HTR-8/SVneo (cell line): Measurements from ENCODE around the gene ZCCHC2.
A peak's percentile ranks its signal among the peaks of the same experiment; 100 is the strongest.

Source experiments
- DNase-seq: peaks from one replicate; pipeline ENCODE4 v3.0.0; 2011; ENCODE audit warnings: low spot score, mixed read lengths; ENCODE audit not compliant: insufficient read length
- FAIRE-seq: peaks from 2 replicates; lab custom pipeline; 2011; peaks lifted over from hg19 to GRCh38; lab: Jason Lieb, UNC

ZCCHC2 gene

GRCh38 chr18:62506495-62507143, 16.2 kb upstream of the ZCCHC2 start:
- no peak for FAIRE-seq
- DNase-seq, result no peak

GRCh38 chr18:62509779-62510178, 13.0 kb upstream of the ZCCHC2 start:
- no peak for FAIRE-seq
- no peak for DNase-seq

GRCh38 chr18:62510789-62511188, 12.0 kb upstream of the ZCCHC2 start:
- FAIRE-seq (no peak), DNase-seq (no peak)

- FAIRE-seq (no peak), DNase-seq (no peak)
These were observed 10.3 kb upstream of the ZCCHC2 start for GRCh38 chr18:62512532-62512931.

- DNase-seq (no peak), FAIRE-seq (no peak)
These were observed 9.8 kb upstream of the ZCCHC2 start for GRCh38 chr18:62512996-62513395.

- DNase-seq, result no peak
- FAIRE-seq, result no peak
These were observed 8.3 kb upstream of the ZCCHC2 start for GRCh38 chr18:62514570-62514969.

- FAIRE-seq (no peak), DNase-seq (no peak)
These were observed 6.6 kb upstream of the ZCCHC2 start for GRCh38 chr18:62516242-62516641.

GRCh38 chr18:62518460-62519375, 4.1 kb upstream of the ZCCHC2 start:
- no peak for FAIRE-seq
- DNase-seq, result no peak

GRCh38 chr18:62519684-62520083, 3.1 kb upstream of the ZCCHC2 start:
- no peak for FAIRE-seq
- no peak for DNase-seq

GRCh38 chr18:62521082-62521481, 1.7 kb upstream of the ZCCHC2 start:
- DNase-seq (no peak), FAIRE-seq (no peak)

GRCh38 chr18:62521593-62521992, 1.2 kb upstream of the ZCCHC2 start:
- DNase-seq (no peak), FAIRE-seq (no peak)

- DNase-seq, result no peak
- no peak for FAIRE-seq
These were observed 684 bp upstream of the ZCCHC2 start for GRCh38 chr18:62522178-62522503.

GRCh38 chr18:62523255-62523588, 397 bp downstream of the ZCCHC2 start:
- FAIRE-seq (no peak), DNase-seq (no peak)

GRCh38 chr18:62523631-62524439, 1.0 kb downstream of the ZCCHC2 start:
- no peak for FAIRE-seq
- DNase-seq, result no peak

- no peak for FAIRE-seq
- DNase-seq, result no peak
These were observed 1.8 kb downstream of the ZCCHC2 start for GRCh38 chr18:62524440-62525200.

- DNase-seq (no peak), FAIRE-seq (no peak)
These were observed 2.8 kb downstream of the ZCCHC2 start for GRCh38 chr18:62525608-62526007.

GRCh38 chr18:62526098-62527025, 3.5 kb downstream of the ZCCHC2 start:
- no peak for FAIRE-seq

GRCh38 chr18:62529597-62529996, 6.8 kb downstream of the ZCCHC2 start:
- DNase-seq (no peak), FAIRE-seq (no peak)

More at GRCh38 chr18:62526098-62527025, 3.5 kb downstream of the ZCCHC2 start:
- peak; percentile 60 for DNase-seq

GRCh38 chr18:62531078-62531477, 8.3 kb downstream of the ZCCHC2 start:
- FAIRE-seq (no peak), DNase-seq (no peak)
